CD4-positive, alpha-beta T cell treated with Interleukin-17A for 4 hours (primary cell): Measurements from ENCODE around the gene APOL4.
A peak's percentile ranks its signal among the peaks of the same experiment; 100 is the strongest.
"Not testable (repeated sequence)": the region's sequence is repeated elsewhere in the genome, so short reads cannot be mapped to it uniquely, and the experiment has no call there.

ENCODE experiments used
- DNase-seq: peaks from one replicate; pipeline ENCODE4 v3.0.0-alpha.2; 2020; ENCODE audit warnings: mixed read lengths

Gene APOL4

GRCh38 chr22:36201630-36202319 is at the start of gene APOL4:
APOL4 (minus strand) TSS chr22:36201809; CDS start chr22:36201734, 75 bp downstream.
- no peak for DNase-seq

- not testable (repeated sequence) for DNase-seq
Measured at GRCh38 chr22:36250292-36250960, 48.8 kb upstream of the APOL4 start.

- no peak for DNase-seq
Measured at GRCh38 chr22:36249160-36249559, 47.6 kb upstream of the APOL4 start.

GRCh38 chr22:36247955-36248354 is 46.3 kb upstream of the APOL4 start:
- DNase-seq = no peak

- no peak for DNase-seq
Measured at GRCh38 chr22:36246718-36247117, 45.1 kb upstream of the APOL4 start.

- DNase-seq = no peak
Measured at GRCh38 chr22:36245805-36246356, 44.3 kb upstream of the APOL4 start.

- DNase-seq = no peak
Measured at GRCh38 chr22:36244522-36245391, 43.1 kb upstream of the APOL4 start.

GRCh38 chr22:36243986-36244385 is 42.4 kb upstream of the APOL4 start:
- no peak for DNase-seq

- peak; percentile 87 for DNase-seq
Measured at GRCh38 chr22:36239401-36240171, 38.0 kb upstream of the APOL4 start, which contains the start of gene APOL2. APOL2 (minus strand) TSS chr22:36239527; CDS start chr22:36233162, 6,365 bp downstream.

- DNase-seq = peak; percentile 14
Measured at GRCh38 chr22:36239150-36239400, 37.5 kb upstream of the APOL4 start.

GRCh38 chr22:36238373-36239149 is 37.0 kb upstream of the APOL4 start:
- peak; percentile 38 for DNase-seq

GRCh38 chr22:36237462-36238372 is 36.1 kb upstream of the APOL4 start:
- DNase-seq = peak; percentile 24

GRCh38 chr22:36236388-36237319 is 35.0 kb upstream of the APOL4 start:
- DNase-seq = no peak

- no peak for DNase-seq
Measured at GRCh38 chr22:36235585-36235984, 34.0 kb upstream of the APOL4 start.

- no peak for DNase-seq
Measured at GRCh38 chr22:36234919-36235318, 33.3 kb upstream of the APOL4 start.

- no peak for DNase-seq
Measured at GRCh38 chr22:36234213-36234612, 32.6 kb upstream of the APOL4 start.

GRCh38 chr22:36233796-36234195 is 32.2 kb upstream of the APOL4 start:
- DNase-seq = no peak

- DNase-seq = no peak
Measured at GRCh38 chr22:36232715-36233401, 31.2 kb upstream of the APOL4 start.

- DNase-seq = not testable (repeated sequence)
Measured at GRCh38 chr22:36231051-36231450, 29.4 kb upstream of the APOL4 start.
